Pons (tissue), 1 donor: ENCODE results near the gene NABP2.
"Not testable (repeated sequence)": the region's sequence is repeated elsewhere in the genome, so short reads cannot be mapped to it uniquely, and the experiment has no call there.

Source experiments
- DNase-seq: peaks from one replicate; pipeline ENCODE4 v3.0.0-alpha.2; 2016; ENCODE audit warnings: low spot score

Gene NABP2

DNA sequence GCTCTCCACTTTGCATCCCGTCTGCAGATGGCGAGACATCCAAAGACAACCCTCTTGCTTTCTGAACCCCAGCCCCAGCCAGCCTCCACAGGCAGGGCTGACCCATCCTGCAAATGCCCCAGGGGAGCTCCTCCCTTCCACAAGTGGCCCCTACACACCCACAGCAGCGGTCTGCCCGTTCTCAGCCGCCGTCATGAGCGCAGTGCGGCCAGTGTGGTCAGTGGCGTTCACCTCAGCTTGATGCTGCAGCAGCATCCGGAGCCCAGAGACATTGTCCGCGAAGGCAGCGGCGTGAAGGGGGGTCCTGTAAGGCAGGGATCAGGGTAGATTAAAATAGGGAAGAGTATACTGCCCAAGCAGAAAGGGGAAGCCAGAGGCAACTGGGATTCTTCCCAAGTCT, 20.4 kb downstream of the NABP2 start:
- DNase-seq: no peak

DNA sequence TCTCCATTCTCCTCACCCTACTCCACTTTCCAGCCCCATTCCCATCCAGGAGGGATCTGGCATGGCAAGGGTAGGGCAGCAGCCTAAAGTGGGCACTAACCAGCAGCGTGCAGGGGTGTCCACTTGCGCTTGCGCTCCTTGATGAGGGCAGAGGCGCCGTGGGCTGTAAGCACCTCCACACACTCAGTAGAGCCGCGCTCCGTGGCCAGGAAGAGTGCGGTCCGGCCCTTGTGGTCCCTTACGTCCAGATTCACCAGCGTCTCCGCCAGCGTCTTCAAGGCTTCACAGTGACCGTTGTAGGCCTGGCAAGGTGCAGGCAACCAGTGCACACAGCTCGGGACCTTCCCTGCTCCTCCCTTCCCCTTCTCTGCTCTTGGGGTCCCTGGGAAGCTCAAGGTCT, 23.8 kb downstream of the NABP2 start:
- no peak for DNase-seq

DNA sequence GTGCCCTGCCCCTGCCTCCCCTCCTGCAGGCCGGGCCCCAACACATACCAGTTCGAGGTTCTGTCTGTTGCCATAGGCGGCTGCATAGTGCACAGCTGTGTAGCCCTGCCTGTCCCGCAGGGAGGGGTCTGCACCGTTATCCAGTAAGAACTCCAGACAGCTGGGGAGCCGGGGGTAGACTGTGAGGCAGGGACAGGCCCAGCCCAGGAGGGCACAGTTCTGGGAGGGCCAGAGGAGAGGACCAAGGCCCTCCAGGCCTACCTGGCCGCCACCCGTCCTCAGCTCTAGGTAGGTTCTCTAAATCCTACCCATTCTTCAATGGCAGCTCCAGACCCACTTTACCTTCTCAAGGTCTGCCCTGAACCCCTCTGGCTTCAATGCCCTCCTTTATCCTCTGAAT, 24.6 kb downstream of the NABP2 start:
- no peak for DNase-seq

DNA sequence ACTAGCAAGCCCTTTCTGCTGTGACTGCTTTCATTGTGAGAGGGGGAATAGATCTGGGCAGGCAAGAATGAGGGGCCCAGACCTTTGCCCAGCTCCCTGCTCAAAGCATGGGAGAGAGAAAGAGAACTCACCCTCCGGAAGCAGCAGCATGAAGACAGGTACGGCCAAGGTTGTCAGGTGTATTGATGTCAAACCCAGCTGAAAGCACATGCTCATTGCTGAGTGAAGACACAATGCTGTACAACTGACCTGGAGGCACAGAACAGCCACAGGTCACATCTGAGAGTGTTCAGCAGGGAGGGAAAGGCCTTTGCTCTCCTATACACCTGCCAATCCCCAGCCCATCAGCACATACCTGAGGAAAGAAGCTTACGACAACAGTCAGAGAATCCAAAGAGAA, 28.5 kb downstream of the NABP2 start:
- DNase-seq: no peak

DNA sequence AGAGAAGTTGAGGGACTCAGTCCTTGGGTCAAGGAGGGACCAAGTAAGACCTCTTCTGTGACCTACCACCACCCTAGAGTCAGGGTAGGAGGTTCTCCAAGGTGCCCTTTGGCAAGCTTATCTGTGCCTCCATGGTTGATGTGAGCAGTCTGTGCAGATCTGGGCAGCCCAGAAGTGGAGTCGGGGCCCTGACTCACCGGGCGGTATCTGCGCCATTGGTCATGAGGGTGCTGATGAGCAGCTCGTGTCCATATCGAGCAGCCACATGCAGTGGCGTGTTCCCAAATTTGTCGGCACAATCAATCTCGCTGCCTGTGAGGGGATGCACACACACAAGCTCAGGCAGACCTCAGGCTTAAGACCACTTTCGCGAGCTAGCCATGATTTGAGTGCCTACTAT, 28.9 kb downstream of the NABP2 start:
- no peak for DNase-seq

DNA sequence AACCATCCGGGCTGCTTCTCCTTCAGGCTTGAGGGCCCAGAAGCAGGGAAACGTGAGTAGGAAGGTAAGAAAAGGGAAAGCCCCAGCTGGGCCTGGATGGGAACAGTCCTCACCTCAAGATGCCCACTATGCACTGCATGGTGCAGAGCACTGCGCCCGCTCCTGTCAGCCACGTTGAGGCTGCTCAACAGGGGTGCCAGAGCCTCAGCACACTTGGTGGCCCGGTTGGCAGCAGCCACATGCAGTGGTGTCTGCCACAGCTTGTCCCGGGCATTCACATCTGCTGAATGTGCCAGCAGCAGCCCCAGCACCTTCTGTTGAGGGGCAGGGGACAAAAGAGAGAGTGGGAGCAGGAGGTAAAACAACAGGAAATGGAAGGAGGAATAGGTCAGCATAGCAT, 31.5 kb downstream of the NABP2 start:
- no peak for DNase-seq

DNA sequence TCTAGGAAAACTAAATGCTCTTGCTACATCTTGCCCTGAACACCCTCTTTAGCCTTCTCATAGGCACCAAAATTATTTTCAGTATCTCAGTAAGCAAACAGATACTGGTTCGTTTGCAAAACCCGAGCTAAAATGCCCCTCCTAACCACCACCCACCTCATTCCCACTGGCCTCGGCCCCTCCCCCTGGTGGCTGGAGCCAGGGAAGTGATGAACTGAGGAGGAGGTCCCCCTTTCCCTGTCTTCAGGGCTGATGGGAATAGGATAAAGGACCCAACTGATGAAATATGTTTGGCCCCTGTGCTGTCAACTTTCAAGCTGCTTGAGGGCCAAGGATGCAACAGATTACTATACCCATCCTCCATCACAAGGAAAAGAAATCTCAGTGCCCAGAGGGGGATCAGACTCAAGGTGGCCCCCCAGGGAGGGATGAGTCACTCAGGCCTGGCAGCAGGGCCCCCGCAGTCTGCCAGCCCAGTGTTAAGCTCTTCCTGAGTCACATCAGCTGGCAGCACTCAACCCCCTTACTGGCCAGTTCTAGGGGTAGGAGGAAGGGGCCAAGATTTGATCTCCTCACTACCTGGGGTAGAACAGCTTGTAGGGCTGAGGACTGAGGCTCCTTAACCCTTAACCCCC, 32.3 kb downstream of the NABP2 start:
- no peak for DNase-seq

DNA sequence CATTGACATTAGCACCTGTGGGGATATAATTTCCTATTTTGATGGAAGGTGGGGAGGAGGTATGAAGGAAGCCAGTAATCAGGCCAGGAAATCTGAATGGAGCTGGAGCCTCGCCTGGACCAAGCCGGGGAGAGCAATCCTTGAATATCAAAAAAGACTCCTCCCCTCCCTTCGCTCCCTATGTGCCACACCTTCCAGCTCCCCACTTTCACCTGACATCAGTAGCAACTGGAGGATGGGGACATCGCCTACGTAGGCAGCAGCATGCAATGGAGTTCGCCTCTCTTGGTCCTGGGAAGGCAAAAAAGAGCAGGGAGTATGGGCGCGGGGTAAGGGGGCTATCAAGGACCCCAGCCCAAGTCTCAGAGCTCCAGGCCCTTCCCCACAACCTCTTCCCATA, 32.9 kb downstream of the NABP2 start:
- no peak for DNase-seq

DNA sequence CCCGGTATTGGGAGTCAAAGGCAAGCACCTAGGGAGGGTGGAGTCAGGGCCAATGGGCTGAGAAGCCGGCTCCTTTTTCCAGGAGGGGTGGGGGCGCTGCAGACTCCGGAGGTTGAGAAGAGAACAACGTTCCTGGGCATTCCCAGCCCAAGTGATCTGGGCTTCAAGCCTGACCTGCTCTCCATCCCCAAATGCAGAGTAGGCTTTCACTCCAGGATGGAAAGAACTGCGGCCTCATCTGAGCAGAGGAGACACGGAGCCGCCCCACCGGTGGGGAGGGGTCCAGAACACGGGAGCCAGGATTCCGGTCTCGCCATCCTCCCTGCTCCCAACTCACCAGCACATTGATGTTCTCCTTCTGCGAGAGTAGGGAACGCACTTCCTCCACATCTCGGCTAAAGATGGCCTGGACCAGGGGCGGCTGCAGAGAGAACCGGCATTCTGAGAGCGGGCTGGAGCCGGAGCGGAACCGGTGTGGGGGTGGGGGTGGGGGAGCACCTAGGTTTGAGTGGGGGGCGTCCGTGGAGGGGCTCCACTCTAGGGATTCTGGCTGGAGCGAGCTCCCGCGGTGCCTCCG, 33.4 kb downstream of the NABP2 start:
- no peak for DNase-seq

DNA sequence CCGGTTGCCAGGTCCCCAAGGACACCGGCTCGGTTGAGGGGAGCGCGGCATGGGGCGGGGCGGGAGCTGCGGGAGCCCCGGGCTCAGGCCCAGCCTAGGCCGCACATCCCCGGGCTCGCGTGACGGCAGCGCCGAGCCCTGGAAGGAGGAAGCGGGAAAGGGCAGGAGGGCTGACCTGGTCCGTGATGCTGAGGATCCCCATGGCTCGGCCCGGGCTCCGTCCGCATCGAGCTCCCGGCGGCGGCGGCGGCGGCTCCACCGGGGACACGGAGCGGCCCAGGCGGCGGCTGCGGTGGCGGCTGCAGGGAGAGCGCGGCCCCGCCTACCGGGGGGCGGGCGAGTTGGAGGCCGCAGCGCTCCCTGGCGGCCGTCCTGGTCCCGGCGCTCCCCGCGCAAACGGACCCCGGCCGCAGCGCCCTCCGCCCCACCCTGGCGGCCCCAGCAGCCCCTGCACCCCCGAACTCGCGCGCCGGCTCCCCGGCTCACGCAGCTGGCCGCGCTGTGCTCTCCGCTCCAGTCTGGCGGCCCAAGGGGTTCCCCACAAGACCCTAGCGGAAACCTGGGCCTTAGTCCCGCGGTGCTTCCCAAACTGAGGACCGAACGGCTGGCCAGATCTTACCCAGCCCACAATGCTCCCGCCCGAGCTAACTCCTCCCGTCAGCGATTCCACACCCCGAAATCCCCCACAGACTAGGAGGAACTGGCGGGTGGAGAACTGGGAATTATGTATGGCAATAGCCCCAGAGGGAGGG, 34.1 kb downstream of the NABP2 start, which contains the start of gene ANKRD52:
ANKRD52 (minus strand) TSS at position 317 of the 752 bp plus-strand sequence; CDS start at position 202, 115 bp downstream.
- DNase-seq: peak; percentile 51

DNA sequence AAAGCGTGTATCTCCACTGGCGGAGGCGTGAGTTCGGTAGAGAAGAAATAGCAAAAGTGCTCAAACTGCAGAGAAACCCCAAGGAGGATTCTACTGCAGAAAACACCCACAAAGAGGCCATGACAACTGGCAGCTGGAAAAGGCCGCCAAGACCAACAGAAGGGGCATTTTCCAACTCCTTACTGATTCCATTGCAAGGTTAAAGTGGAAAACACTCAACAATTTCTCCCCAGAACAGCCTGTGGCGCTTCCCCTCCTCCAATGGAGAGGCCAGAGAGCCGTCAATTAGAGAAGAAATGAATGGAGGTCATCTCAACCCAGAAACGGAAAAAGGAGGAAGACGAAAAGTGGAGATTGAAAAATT, 34.7 kb downstream of the NABP2 start:
- no peak for DNase-seq

DNA sequence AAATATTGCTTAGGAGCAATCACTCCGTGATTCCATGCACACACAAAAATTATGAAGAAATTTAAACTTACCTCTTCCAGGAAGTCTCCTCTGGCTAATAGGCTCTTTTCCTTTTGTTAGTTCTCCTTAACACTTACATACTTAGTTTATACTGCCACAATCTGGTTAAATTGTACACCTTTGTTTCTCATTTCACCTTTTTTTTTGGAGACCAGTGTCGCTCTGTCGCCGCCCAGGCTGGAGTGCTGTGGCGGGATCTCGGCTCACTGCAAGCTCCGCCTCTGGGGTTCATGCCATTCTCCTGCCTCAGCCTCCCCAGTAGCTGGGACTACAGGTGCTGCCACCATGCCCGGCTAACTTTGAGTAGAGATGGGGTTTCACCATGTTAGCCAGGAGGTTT, 36.2 kb downstream of the NABP2 start:
- DNase-seq: no peak

DNA sequence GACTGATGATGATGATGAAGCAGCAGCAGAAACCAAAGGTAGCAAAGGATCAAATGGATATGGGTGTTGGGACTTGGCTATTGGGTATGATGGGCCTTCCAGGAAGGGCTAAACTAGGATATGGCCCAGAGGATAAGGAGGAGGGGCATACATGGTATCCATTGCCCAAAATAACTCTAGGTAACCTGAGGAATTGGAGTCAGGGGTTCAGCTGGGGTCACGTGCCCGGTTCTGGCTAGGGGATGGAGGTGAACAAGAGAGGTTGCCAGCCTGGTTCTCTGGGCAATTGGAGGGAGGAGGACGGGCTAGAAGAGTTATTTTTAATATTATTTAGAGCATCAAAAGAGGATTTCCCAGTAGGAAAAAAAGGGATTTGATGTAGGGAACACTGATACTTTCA, 36.8 kb downstream of the NABP2 start:
- no peak for DNase-seq

DNA sequence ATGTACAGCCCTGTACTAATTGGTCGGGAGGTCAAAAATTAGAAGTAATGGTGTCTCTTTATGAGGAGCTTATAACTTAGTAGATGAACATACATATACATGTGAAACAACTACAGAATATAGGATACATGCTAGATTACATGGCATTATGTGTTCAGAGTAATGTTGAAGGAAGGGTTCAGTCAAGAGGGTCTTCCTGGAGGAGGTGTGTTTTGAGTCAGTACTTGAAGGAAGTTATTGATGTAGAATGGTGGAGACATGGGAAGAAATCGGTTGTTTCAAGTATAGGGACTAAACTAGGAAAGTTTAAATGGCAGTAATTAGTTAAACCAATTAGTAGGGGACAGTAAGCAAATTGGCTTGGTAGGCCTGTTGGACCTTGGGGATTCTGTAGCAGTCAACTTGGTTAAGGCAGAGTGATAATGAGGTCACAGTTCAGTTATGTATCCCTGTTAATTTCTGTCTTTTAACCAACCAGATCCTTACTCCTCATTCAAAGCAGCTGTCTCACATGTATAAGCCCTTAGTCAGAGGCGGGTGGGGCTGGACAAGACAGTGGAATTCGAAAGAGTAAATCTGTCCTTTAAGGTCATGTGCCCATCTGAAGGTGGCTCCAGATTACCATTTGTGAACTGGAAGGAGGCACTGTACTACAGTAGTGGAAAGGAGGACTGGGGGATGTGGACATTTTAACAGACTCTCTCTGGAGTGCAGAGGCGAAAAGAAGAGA, 37.5 kb downstream of the NABP2 start:
- no peak for DNase-seq

DNA sequence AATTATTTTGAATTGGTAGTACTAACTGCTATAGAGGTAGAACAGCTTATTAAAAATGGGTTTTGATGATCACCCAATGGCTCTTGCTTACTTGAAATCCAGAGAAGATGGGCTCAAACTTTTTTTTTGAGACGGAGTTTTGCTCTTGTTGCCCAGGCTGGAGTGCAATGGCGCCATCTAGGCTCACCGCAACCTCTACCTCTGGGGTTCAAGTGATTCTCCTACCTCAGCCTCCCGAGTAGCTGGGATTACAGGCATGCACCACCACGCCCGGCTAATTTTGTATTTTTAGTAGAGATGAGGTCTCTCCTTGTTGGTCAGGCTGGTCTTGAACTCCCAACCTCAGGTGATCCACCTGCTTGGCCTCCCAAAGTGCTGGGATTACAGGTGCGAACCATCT, 38.8 kb downstream of the NABP2 start:
- DNase-seq: not testable (repeated sequence)

DNA sequence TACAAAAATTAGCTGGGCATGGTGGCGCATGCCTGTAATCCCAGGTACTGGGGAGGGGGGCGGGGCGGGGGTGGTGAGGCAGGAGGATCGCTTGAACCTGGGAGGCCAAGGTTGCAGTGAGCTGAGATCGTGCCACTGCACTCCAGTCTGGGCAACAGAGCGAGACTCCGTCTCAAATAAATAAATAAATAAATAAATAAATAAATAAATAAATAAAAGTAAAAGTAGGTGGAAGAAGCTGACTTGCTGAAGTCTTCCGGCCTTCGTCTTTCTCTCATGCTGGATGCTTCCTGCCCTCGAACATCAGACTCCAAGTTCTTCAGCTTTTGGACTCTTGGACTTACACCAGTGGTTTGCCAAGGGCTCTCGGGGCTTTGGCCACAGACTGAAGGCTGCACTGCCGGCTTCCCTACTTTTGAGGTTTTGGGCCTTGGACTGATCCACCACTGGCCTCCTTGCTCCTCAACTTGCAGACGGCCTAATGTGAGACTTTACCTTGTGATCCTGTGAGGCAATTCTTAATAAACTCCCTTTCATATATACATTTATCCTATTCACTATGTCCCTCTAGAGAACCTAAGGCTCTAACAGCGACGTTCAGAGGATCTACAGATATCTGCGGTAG, 42.0 kb downstream of the NABP2 start:
- DNase-seq: not testable (repeated sequence)

DNA sequence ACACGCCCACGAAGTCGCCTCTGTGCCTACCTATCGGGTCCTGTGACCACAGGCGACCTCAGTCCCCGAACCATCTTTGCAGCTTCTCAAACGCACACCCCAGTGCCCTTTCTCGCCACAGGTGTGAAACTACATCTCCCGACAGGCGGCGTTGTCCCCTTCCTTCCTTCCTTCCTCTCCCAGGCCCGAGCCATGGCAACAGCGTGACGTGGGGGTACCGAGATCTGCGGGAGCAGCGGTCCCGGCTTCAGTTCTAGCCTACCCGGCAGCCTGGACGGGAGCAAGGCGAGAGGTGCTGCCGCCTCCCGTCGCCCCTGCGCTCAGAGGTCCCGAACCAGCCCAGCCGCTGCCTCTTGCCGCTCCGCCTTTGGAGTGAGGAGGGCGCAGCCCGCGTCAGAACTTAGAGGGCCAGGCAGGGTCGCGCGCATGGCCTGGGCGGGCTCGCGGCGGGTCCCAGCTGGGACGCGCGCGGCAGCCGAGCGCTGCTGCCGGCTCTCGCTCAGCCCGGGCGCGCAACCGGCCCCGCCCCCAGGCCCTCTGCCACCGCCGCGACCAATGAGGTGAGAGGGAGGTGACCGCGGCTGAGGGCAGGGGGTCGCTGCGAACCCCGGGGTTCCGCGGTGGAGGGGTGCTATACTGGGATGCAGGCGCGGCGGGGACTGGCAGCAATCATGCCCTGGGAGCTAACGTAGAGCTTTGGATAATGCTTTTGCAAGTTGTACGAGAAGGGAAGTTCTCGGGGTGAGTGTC, 42.7 kb downstream of the NABP2 start, which contains the start of gene COQ10A:
COQ10A (plus strand) TSS at position 250 of the 750 bp plus-strand sequence; CDS start at position 427, 177 bp downstream.
- DNase-seq: peak; percentile 85

DNA sequence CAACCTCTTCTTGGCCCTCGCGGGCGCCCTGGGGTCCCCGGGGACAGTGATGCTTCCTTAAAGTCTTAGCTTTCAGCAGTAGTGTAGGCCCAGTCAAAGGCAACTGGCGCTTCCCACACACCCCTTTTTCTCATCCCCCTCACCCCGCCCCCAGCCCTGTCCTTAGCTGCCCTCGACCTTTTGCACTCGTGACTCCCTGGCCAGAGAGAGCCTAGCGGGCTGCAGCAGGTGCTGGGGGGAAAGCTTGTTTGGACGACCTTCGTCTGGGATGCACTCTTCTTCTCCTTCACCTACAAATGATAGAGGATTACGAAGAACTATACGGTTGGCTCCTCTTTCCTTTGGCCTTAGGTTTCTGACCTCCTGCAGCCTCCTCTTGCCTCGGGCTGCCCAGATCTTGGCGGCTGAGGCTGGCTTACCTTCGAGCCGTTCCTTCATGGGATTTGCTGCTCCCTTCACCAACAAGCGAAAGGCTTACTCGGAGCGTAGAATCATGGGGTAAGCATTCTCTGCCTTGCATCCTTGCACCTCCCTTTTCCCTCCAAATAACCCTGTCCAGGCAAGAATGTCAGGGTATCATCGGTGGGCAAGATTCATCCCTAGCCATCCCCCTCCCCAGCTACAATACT, 43.4 kb downstream of the NABP2 start:
- no peak for DNase-seq

DNA sequence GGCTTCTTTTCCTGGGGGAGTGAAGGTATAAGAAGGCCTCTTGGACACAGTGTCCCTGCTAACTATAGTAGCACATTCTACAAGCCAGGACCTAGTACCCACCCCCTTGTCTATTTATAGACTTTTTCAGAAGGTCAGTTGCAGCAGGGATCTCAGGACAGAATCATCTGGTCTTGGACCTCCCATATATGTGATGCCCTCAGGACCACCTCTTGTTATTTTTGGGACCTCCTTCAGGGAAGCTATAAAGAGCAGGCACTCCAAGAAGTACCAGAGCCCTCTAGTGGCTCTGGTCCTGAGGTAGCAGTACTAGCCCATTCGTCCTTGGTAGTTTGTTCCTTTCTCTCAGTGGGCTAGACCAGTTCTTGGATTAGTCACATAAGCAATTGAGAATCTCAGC, 46.9 kb downstream of the NABP2 start:
- no peak for DNase-seq

DNA sequence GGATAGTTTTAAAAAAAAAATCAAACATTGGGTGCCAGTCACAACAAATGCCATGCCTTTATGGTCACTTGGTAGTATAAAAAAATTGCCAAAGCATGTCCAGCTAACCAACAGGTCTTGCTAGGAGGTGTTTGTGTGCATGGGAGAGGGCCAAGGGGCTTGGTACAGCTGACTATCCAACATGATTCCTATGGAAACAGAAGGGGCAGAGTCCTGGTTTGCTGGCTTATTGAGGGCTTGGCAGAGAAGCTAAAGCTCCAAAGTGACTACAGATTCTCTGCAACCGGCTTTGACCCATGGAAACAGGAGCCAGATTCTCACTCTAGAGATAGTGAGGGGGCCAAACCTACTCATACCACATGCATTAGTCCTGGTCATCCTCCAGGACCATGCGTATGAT, 48.3 kb downstream of the NABP2 start:
- DNase-seq: not testable (repeated sequence)

DNA sequence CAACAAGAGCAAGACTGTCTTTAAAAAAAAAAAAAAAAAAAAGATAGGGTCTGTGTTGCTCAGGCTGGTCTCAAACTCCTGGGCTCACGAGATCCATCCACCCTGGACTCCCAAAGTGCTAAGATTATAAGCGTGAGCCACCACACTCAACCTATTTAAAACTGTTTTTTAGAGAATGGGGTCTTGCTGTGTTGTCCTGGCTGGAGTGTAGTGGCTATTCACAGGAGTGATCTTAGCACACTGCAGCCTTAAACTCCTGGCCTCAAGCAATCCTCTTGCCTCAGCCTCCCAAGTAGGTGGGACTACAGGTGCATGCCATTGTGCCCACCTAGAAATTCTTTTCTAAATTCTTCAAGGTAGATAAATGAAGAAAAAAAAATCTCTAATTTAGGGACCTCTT, 50.2 kb downstream of the NABP2 start:
- DNase-seq: no peak
